NCI-H524 (cell line): ENCODE data around the gene STARD3NL.
"Not testable (repeated sequence)": the region's sequence is repeated elsewhere in the genome, so short reads cannot be mapped to it uniquely, and the experiment has no call there.

Source experiments
- DNase-seq, 2 experiments: peaks; one replicate each; lab custom pipeline; 2025; lab: John Stamatoyannopoulos, UW

STARD3NL gene

DNA sequence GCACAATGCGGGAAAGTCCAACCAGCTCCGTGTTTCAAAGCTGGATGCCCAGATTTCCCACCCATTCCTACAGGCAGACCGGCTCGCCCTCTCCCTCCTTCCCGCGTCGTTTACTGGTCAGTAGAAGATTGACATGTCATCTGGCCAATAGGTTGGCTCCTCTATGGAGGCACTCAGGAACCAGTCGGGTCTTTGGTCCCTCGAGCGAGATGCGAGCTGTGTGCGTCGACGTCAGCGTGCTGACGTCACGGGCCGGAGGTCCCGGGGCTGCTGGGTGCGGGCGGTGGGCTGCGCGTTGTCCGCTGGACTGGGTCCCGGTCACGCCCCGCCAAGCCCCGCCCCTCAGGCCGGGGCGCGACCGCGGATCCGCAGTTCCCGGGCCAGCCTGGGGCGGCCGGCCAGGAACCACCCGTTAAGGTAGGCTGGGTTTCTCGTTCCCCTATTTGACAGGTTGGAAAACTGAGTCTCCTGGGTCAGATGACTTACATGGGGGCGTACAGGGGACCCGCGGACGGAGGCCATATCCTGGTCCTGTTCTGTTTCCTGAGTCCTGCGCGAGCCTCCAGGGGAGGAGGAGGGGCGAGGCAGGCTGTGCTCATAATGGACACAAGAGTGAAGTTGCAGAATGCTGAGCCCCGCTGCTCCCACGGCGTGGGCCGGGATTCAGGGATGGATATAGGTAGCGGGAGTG, at the start of gene STARD3NL:
Gene STARD3NL, plus strand, starts transcription at position 242 of the 691 bp plus-strand sequence. CDS start 29,260 bp downstream, outside the sequence.
- peak; percentile 98 to 100 for DNase-seq

DNA sequence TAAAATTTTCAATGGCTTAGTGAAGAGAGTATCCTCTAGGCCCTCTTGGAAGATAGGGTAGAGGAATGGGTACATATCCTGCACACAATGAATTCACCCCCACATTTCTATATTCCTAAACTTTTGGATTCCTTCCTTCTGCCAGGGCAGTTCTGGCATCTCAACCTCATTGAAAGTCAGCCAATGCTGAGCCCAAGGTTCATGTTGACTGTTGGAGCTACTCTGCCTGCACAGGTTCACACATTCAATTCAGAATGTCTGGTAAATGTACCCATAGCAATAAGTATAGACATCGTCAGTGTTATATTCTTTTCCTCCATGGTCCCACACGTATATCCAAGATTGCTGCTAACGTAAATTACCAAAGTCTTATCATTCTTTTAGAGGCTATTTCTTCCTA, 48.9 kb upstream of the STARD3NL start:
- DNase-seq = no peak

DNA sequence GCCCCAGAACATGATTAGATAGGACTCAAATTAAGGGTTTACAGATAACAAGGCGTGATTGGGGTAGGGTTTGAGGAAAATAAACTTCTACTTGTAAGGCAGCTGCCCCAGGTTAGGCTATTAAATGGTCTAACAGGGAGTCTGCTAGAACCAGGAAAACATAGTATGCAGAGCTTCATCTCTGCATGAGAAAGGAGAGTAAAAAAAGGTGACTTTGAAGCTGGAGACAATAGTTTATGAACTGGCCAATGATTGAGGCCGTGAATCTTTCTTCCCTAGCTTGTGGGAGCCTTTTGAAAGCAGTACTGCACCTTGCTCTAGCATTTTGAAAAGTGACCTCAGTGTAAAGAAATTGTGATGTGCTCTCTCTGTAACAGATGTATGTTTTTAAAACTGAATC, 48.5 kb upstream of the STARD3NL start:
- no peak for DNase-seq

DNA sequence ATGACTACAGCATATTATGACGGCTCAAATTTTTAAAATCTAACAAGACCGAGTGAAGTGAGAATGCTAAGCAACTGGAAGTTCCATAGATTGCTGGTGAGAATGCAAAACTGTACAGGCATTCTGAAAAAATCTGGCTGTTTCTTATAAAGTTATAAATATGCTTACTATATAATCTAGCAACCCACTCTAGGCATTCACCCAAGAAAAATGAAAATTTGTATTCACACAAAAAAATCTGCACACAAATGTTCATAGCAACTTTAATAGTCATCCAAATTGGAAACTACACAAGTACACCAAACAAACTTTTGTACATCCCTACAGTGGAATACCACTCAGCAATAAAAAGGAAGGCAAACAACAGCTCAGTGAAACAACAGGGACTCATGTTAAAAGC, 39.9 kb upstream of the STARD3NL start:
- no peak for DNase-seq

- DNase-seq = no peak
These were observed 36.9 kb upstream of the STARD3NL start for GRCh38 chr7:38141187-38141586.

GRCh38 chr7:38142736-38143135, 35.3 kb upstream of the STARD3NL start:
- no peak for DNase-seq

DNA sequence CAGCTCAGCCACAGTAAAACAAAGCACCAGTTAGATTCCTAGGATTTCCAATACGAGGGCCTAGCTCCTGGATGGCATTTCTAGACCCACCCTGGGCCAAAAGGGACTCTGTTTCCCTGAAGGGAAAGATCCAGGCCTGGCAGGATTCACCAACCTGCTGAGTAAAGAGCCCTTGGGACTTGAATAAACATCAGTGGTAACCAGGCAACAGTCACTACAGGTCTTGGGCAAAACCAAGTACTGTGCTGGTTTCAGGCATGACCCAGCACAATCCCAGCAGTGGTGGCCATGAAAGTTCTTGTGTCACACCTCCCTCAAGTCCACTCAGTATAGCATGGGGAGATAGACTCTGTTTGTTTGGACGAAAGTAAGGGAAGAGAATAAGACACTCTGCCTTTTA, 31.0 kb upstream of the STARD3NL start:
- no peak for DNase-seq

DNA sequence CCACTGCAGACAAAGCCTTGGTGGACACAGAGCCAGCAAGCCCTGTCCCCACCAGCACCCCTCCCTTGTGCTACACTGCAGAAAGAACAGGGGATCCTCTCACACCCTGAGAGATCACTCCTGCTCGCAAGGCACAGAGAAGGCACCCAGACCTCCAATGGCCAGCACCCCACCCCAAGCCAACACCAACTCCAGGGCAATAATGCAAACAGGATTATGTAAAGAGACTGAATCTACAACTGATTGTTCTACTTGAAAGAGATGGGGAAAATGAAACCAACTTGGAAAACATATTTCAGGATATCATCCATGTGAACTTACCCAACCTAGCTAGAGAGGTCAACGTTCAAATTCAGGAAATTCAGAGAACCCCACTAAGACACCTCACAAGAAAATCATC, 26.5 kb upstream of the STARD3NL start:
- DNase-seq = no peak

DNA sequence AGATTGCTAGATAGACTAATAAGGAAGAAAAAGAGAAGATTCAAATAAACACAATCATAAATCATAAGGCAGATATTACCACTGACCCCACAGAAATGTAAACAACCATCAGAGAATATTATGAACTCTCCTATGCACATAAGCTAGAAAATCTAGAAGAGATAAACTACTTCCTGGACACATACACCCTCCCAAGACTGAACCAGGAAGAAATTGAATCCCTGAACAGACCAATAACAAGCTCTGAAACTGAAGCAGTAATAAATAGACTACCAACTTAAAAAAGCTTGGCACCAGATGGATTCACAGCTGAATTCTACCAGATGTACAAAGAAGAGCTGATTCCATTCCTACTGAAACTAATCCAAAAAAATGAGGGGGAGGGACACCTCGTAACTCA, 24.5 kb upstream of the STARD3NL start:
- no peak for DNase-seq

DNA sequence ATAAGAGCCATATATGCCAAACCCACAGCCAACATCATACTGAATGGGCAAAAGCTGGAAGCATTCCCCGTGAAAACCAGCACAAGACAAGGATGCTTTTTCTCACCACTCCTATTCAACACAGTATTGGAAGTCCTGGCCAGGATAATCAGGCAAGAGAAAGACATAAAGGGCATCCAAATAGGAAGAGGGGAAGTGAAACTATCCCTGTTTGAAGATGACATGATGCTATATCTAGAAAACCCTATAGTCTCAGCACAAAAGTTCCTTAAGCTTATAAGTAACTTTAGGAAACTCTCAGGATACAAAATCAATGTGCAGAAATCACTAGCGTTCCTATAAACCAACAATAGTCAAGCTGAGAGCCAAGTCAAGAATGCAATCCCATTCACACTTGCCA, 23.8 kb upstream of the STARD3NL start:
- no peak for DNase-seq

DNA sequence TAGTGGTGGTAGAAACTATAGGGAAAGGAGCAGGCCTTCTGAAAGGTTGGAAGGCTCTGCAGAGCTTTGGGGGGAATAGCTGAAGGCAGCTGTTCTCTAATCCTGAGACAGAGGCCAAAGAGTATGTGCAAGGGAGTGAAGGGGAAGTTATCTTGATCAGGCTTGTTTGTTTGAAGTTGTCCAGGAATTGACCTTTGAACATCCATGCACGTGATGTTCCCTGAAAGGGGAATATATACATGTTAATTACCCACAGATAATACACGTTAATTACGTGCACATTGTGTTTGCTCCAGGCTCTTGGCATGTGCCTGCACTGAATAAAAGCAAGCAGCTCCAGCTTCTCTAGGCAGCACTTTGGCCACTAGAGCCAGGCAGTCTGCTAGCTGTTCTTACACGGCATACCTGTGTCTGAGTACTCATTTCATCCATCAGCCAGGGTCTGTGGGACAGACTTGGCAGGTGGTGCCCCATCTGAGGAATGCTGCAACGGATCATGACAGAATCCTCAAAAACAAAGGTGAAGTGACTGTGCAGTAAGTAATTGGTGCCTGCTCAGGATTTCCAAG, 18.0 kb upstream of the STARD3NL start:
- no peak for DNase-seq

DNA sequence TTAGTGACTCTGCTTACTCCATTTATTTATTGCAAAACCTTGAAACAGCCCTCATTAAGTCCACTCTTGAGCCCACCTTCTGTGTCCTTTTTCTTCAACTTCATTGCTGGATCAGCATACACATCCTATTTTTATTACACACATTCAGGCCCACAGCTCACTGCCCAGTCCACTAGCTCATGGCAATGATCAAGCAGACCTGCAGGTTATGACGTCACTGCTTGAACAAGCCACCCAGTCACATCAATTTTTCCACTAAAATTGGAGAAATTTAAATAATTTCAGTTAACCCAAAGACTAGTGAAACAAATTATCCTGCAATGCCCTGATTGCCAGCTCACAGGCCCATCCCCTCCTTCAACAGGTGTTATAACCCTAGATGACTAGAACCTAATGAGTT, 16.0 kb upstream of the STARD3NL start:
- no peak for DNase-seq

DNA sequence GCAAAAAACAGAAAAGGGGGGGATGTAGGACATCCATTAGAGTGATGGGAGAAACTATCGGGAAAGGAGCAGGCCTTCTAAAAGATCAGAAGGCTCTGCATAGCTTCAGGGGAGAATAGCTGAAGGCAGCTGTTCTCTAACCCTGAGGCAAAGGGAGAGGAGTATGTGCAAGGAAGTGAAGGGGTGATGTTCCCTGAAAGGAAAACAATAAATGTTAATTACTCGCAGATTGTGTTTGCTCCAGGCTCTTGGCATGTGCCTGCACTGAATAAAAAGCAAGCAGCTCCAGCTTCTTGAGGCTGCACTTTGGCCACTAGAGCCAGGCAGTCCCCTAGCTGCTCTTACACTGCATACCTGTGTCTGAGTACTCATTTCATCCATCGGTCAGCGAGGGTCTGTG, 14.4 kb upstream of the STARD3NL start:
- DNase-seq = no peak

GRCh38 chr7:38168890-38169570, 9.0 kb upstream of the STARD3NL start:
- no peak for DNase-seq

DNA sequence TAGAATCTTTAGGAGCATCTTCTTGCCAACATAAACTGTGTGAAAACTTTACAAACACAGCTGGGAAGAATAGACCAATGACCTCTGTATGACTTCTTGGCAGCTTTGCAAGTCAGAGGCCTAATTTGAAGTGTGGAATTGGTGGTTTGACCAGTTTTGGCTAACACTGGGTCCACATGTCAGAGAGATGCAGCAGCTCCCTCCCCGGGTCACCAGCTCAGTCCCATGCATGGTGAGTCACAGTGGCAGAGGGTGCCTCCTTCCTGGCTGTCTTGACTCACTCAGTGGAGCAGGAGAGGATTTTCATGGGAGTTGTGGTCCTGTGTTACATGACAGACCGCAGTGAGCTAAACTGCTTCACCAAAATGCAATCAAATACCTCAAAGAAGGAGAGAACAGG, 8.2 kb upstream of the STARD3NL start:
- DNase-seq = no peak

DNA sequence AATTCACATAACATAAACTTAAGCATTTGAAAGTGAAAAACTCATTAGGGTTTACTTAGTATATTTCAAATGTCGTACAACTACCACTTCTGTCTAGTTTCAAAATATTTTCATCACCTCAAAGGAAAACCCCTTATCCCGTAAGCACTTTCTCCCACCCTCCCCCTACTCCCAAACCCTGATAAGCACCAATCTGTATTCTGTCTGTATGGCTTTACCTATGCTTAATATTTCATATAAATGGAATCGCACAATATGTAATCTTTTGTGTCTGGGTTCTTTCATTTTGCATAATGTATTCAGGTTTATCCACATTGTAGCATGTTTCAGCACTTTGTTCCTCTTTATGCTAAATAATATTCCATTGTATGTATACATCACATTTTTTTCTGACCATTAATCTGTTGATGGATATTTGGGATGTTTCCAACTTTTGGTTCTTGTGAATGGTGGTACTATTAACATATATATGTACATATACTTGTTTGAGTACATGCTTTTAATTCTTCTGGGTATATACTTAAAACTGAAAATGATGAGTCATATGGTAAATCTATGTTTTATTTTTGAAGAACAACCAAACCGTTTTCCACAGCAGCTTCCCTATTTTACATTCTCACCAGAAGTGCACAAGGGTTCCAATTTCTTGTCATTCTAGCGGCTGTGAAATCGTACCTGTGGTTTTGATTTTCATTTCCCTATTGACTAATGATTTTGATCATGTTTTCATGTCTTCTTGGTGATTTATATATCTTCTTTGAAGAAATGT, 6.2 kb upstream of the STARD3NL start:
- DNase-seq = no peak

GRCh38 chr7:38175547-38175946, 2.5 kb upstream of the STARD3NL start:
- DNase-seq = not testable (repeated sequence)

DNA sequence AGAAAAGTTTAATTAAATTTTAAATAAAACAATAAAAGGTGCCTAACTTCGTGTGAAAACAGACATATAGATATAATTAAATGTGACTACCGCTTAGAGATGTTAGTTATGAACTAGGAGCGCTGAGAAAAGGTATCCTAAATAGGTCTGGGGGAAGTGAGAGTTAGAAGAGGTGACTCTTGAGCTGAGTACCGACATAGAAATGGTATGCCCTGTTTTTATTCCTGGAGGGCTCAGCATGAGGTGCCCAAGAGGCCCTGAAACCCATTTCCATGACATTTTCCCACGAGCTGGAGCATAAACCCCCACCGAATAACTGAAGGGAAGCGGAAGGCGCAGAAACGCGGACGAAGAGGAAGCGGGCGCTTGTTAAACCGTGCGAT, 433 bp upstream of the STARD3NL start:
- DNase-seq = no peak

GRCh38 chr7:38178695-38179344, 775 bp downstream of the STARD3NL start:
- DNase-seq = no peak

- DNase-seq = no peak
These were observed 1.8 kb downstream of the STARD3NL start for GRCh38 chr7:38179776-38180226.

DNA sequence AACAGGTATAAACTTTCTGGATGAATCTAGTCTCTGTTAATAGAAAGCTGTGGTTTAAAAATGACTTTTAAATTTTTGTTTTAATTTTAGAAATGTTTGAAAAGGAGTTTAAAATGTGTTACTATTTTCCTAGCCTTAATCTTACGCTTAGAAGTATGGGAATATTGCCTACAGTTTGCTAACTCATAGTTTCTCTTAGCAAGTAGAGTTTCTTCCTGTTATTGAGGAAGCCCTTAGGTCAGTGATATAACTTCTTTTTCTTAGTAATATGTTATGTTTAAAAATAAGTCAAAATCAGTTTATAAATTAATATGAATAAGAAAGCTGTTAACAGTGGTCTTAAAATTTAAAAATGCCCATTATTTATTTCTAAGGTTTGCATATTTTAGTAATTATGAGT, 3.1 kb downstream of the STARD3NL start:
- DNase-seq = no peak

GRCh38 chr7:38182450-38182849, 4.4 kb downstream of the STARD3NL start:
- no peak for DNase-seq
